K562 (cell line): ENCODE measurements around the gene MTG1. TPM values are rescaled to one million over a fixed set of nuclear protein-coding genes. Genes with fewer than 3 reads are reported as not detected.

Source experiments
- ATAC-seq: fragments of 200-7000 bp; cut with Tn5 transposase; 3 replicates; pipeline ENCODE4 v1.9.1; 2020; ENCODE audit warnings: moderate library complexity
- BruUV-seq: library from RNA; stranded (reverse); fragments of 400-500 nt; replicated peaks from 2 replicates; lab custom pipeline; 2021; lab: Mats Ljungman, UMichigan
- CTCF ChIA-PET: fragments of 300-600 bp; formaldehyde crosslinking; extraction: SDS; loops from one replicate; lab custom pipeline; 2021; ENCODE audit warnings: low intra/inter-chr PET ratio; lab: Yijun Ruan, JAX
- POLR2A ChIA-PET: fragments of 300-600, 350-650 bp; sonication (Branson Sonifier 250); formaldehyde crosslinking; extraction: SDS; loops from one replicate; lab custom pipeline; 2021; ENCODE audit warnings: antibody characterized with exemption, inconsistent platforms; lab: Yijun Ruan, JAX
- DNase-seq, 4 experiments: peaks; one replicate each; pipeline versions ENCODE4 v3.0.0 to v3.0.0-alpha.2; 2011 to 2018; ENCODE audit warnings: low spot score in 3 of 4, mixed read lengths in 3 of 4; ENCODE audit errors: extremely low read depth in 1 of 4
- FAIRE-seq: peaks from 2 replicates; lab custom pipeline; 2011; peaks lifted over from hg19 to GRCh38; lab: Jason Lieb, UNC
- H2AFZ ChIP-seq: 2 replicates; pipeline ENCODE4 v1.6.0; 2011; ENCODE audit warnings: low read depth, low read length, control low read depth, inconsistent platforms
- H3K27ac ChIP-seq: fragments of 200-600 bp; 3 replicates; pipeline ENCODE4 v1.8.0; 2011; ENCODE audit warnings: low read depth, mild to moderate bottlenecking, control low read depth, inconsistent platforms, low read length, moderate library complexity, mixed read lengths; ENCODE audit errors: extremely low read depth
- H3K27me3 ChIP-seq, 2 experiments: fragments of 300-600 bp in 1 of 2; 2 replicates in 1 of 2; 3 replicates in 1 of 2; pipeline versions ENCODE4 v1.6.0 to v1.8.0; 2011; ENCODE audit warnings: inconsistent platforms in 2 of 2, low read length in 2 of 2, mild to moderate bottlenecking in 1 of 2, mixed read lengths in 1 of 2, moderate library complexity in 1 of 2; ENCODE audit not compliant: control insufficient read depth in 2 of 2, insufficient read depth in 2 of 2
- H3K36me3 ChIP-seq: fragments of 300-600 bp; 3 replicates; pipeline ENCODE4 v1.8.0; 2011; ENCODE audit warnings: mild to moderate bottlenecking, low read length, inconsistent platforms; ENCODE audit not compliant: control insufficient read depth, insufficient read depth
- H3K4me1 ChIP-seq, 2 experiments: fragments of 200-600 bp in 1 of 2; replicated peaks in 1 of 2; 2 replicates in 1 of 2; 3 replicates in 1 of 2; pipeline versions ENCODE4 v1.5.1 to v1.8.0; 2011; ENCODE audit warnings: inconsistent platforms in 2 of 2, low read length in 2 of 2, mild to moderate bottlenecking in 1 of 2, mixed read lengths in 1 of 2, moderate library complexity in 1 of 2; ENCODE audit not compliant: control insufficient read depth in 2 of 2, insufficient read depth in 2 of 2
- H3K4me2 ChIP-seq: 2 replicates; pipeline ENCODE4 v1.6.1; 2011; ENCODE audit warnings: low read length, control low read depth, inconsistent platforms, mixed read lengths; ENCODE audit not compliant: insufficient read depth
- H3K4me3 ChIP-seq: fragments of 200-600 bp; sonication (generic), shearing (Covaris generic); 2 replicates; pipeline ENCODE4 v1.5.1; 2016; ENCODE audit warnings: control low read depth, inconsistent platforms
- H3K79me2 ChIP-seq: fragments of 200-600 bp; 3 replicates; pipeline ENCODE4 v1.8.0; 2011; ENCODE audit warnings: low read length, inconsistent platforms; ENCODE audit not compliant: control insufficient read depth, insufficient read depth
- H3K9ac ChIP-seq, 2 experiments: 2 replicates each; pipeline versions ENCODE4 v1.6.0 to v1.6.1; 2011; ENCODE audit warnings: low read depth in 2 of 2, low read length in 2 of 2, control low read depth in 1 of 2, inconsistent platforms in 1 of 2, mild to moderate bottlenecking in 1 of 2, mixed read lengths in 1 of 2; ENCODE audit not compliant: insufficient read depth in 1 of 2
- H3K9me1 ChIP-seq: one replicate; pipeline ENCODE4 v1.6.0; 2011; ENCODE audit warnings: inconsistent platforms, mild to moderate bottlenecking, low read length, moderate library complexity; ENCODE audit not compliant: control insufficient read depth, insufficient read depth
- H3K9me3 ChIP-seq: replicated peaks from 2 replicates; pipeline ENCODE4 v1.5.1; 2011; ENCODE audit warnings: low read depth, low read length, inconsistent platforms; ENCODE audit not compliant: control insufficient read depth, insufficient read depth
- H4K20me1 ChIP-seq: replicated peaks from 2 replicates; pipeline ENCODE4 v1.6.1; 2011; ENCODE audit warnings: low read length, inconsistent platforms, mixed read lengths; ENCODE audit not compliant: control insufficient read depth, insufficient read depth
- BACH1 ChIP-seq: fragments of 200-800 bp; sonication (Bioruptor generic); IDR thresholded peaks from 2 replicates; pipeline ENCODE4 v1.6.1; 2016; ENCODE audit warnings: missing genetic modification characterization, missing compliant biosample characterization
- BRF2 ChIP-seq: IDR thresholded peaks from 3 replicates; pipeline ENCODE4 v1.6.1; 2011; ENCODE audit warnings: borderline replicate concordance, mild to moderate bottlenecking; ENCODE audit not compliant: insufficient read length, insufficient read depth
- CLOCK ChIP-seq: fragments of 250-450 bp; sonication (Bioruptor Pico); IDR thresholded peaks from 2 replicates; pipeline ENCODE4 v1.4.0; 2020; ENCODE audit warnings: mild to moderate bottlenecking, moderate library complexity, borderline replicate concordance
- GMEB1 ChIP-seq: fragments of 250-450 bp; sonication (Bioruptor Pico); IDR thresholded peaks from 2 replicates; pipeline ENCODE4 v1.4.0; 2020; ENCODE audit warnings: mild to moderate bottlenecking
- HNRNPK ChIP-seq: fragments of 200-400 bp; formaldehyde crosslinking; IDR thresholded peaks from one replicate; pipeline ENCODE4 v1.6.1; 2018; ENCODE audit warnings: mild to moderate bottlenecking, low read depth, low read length; ENCODE audit not compliant: poor library complexity, severe bottlenecking
- NR0B1 ChIP-seq: fragments of 450-650 bp; IDR thresholded peaks from one replicate; pipeline ENCODE4 v1.6.1; 2018; ENCODE audit warnings: mild to moderate bottlenecking, moderate library complexity; ENCODE audit not compliant: partially characterized antibody
- RFX1 ChIP-seq: fragments of 450-650 bp; IDR thresholded peaks from 2 replicates; pipeline ENCODE4 v1.6.1; 2016; ENCODE audit warnings: mild to moderate bottlenecking, moderate library complexity
- ZNF277 ChIP-seq: fragments of 250-450 bp; sonication (Bioruptor Pico); IDR thresholded peaks from 2 replicates; pipeline ENCODE4 v1.8.0; 2022; ENCODE audit warnings: inconsistent platforms, mild to moderate bottlenecking, moderate library complexity, borderline replicate concordance
- ZNF655 ChIP-seq: fragments of 250-450 bp; sonication (Bioruptor Pico); IDR thresholded peaks from 2 replicates; pipeline ENCODE4 v1.5.0; 2021
- WGBS: fragments of 100-300 bp; shearing (Covaris generic); methylation state at CpG from one replicate; pipeline ENCODE4 v1.1.6; 2016; ENCODE audit warnings: low coverage, mixed read lengths; ENCODE audit not compliant: insufficient coverage; ENCODE audit errors: missing lambda C conversion rate; 5-methylcytosine and 5-hydroxymethylcytosine counted together
- in situ Hi-C: fragments of 300-500 bp; cut with MboI; formaldehyde crosslinking; loops from 4 replicates; pipeline ENCODE4 v1.15.0; 2018; ENCODE audit warnings: inconsistent platforms, mixed read lengths
- intact Hi-C: fragments of 100-400 bp; cut with micrococcal nuclease; formaldehyde crosslinking; loops from 2 replicates; pipeline ENCODE4 v1.14.2; 2022
- polyA plus RNA-seq, 8 experiments: library from polyadenylated mRNA; depleted of rRNA in 4 of 8; stranded (reverse) in 5 of 8; unstranded in 3 of 8; fragments of >200 nt; fragmentation: Nextera tagmentation in 2 of 8; fragmentation: Illumina TruSeq in 1 of 8; extraction: Ambion mirVana in 2 of 8; extraction: Trizol in 1 of 8; gene quantifications; 2 replicates each; pipeline versions ENCODE4 v1.2.1 to v1.2.3, GENCODE V29; 2011 to 2014; ENCODE audit warnings: inconsistent platforms in 1 of 8, missing spikeins in 1 of 8
- total RNA-seq, 7 experiments: library from RNA; depleted of rRNA in 6 of 7; stranded (reverse); fragments of >200 nt in 6 of 7; fragmentation: Illumina TruSeq in 2 of 7; extraction: Trizol in 2 of 7; gene quantifications; 2 replicates each; pipeline versions ENCODE4 v1.2.1 to v1.2.3, GENCODE V29; 2011 to 2021; ENCODE audit warnings: low replicate concordance in 1 of 7

Gene MTG1
- total and polyA plus RNA-seq, 9 of the 15 experiments (the other 6 are each of a cell fraction or from before 2014, with no cell fraction given) = 2.8 to 28.2 (median 15.4) TPM

GRCh38 chr10:133361227-133361626 lies 32.7 kb upstream of the MTG1 start:
- ATAC-seq = no peak
- ChIA-PET POLR2A (interaction anchor here (0.6 to 1.7 kb wide), 8 partner anchors 8 to 138 kb away, joined by 3 to 10 read pairs (median 4); partner anchors contain the start of gene ECHS1), CTCF (no interaction called here)
- WGBS = 61% methylated on average over 5 of the region's 5 CpGs
- Histone ChIP-seq H3K9me1 (no peaks in the 10 kb centered on the region), H2AFZ (no peak overlapping the region), H3K4me3 (no peak overlapping the region), H3K27me3 (no peaks in the 10 kb centered on the region), H3K9ac (no peak overlapping the region), H3K4me2 (no peak overlapping the region), H3K27ac (no peak overlapping the region), H4K20me1 (0 out of 2 replicates have a peak, but pooled peaks cover 3% of the 10 kb centered on the region), H3K36me3 (peaks cover 41% of the 10 kb centered on the region; the same call in 2 of the 3 replicates), H3K4me1 (peaks cover 15 to 48% of the 10 kb centered on the region in 2 experiments), H3K9me3 (no peaks in the 10 kb centered on the region), H3K79me2 (peaks cover 12% of the 10 kb centered on the region)
- in situ Hi-C loops (no loop called here), intact Hi-C loops (no loop called here)
- no peak for DNase-seq
- FAIRE-seq = no peak
- no TSS peak for BruUV-seq
- TF ChIP-seq RFX1 (no peak), ZNF655 (CRISPR knock-in tag) (no peak), NR0B1 (no peak), BACH1 (tag) (no peak), CLOCK (CRISPR knock-in tag) (no peak), ZNF277 (CRISPR knock-in tag) (no peak), HNRNPK (no peak), GMEB1 (CRISPR knock-in tag) (no peak), BRF2 (no peak)
